Activated T-helper 17 cell treated with anti-CD3 and anti-CD28 coated beads, Interleukin-2, amount 50 U/mL, for 72 hours (primary cell): ENCODE measurements around the gene ANKMY1. TPM values are rescaled to one million over a fixed set of nuclear protein-coding genes. Genes with fewer than 3 reads are reported as not detected.

Experiments used
- ATAC-seq: fragments of 150-1000 bp; cut with Tn5 transposase; replicated peaks from 2 replicates; pipeline ENCODE4 v1.10.0; 2021; ENCODE audit warnings: mild to moderate bottlenecking, moderate library complexity
- H3K27ac Mint-ChIP-seq: one replicate; pipeline ENCODE4 v1.8.0; 2022; ENCODE audit warnings: mixed read lengths
- H3K27me3 Mint-ChIP-seq: one replicate; pipeline ENCODE4 v1.8.0; 2022; ENCODE audit warnings: mixed read lengths
- H3K36me3 Mint-ChIP-seq: one replicate; pipeline ENCODE4 v1.8.0; 2022; ENCODE audit warnings: low read depth, mild to moderate bottlenecking, mixed read lengths
- H3K4me1 Mint-ChIP-seq: one replicate; pipeline ENCODE4 v1.8.0; 2022; ENCODE audit warnings: mixed read lengths
- H3K4me3 Mint-ChIP-seq: one replicate; pipeline ENCODE4 v1.8.0; 2022; ENCODE audit warnings: mild to moderate bottlenecking, mixed read lengths
- H3K9me3 Mint-ChIP-seq: one replicate; pipeline ENCODE4 v1.8.0; 2022; ENCODE audit warnings: mixed read lengths
- total RNA-seq, 2 donors: library from RNA; stranded (reverse); gene quantifications; one replicate each; pipeline ENCODE4 v1.2.3, GENCODE V29; 2022

Gene ANKMY1
- total RNA-seq, 2 donors from 2014 or later = 14.5 to 28.8 TPM

DNA sequence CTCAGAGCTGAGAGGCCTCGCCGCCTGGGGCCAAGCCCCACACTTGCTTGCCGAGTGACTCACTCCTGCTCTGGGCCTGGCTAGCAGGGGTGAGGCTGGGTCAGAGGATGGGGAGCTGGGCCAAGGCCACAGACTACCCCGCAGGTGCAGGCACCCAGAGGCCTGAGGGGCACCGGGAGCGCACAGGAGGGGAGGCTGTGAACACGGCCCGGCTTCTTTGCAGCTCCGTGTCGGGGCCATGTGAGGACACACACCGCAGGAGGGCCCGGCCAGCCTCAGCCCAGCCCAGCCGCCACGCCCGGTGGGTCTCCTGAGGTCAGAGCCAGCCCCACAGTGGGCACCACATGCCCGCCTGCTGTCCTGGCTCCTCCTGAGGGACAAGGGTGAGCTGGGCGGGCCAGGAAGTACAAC is 113.9 kb downstream of the ANKMY1 start:
- Mint-ChIP-seq H3K27ac (no peak overlapping the region), H3K4me3 (no peak overlapping the region), H3K36me3 (no peaks in the 10 kb centered on the region), H3K9me3 (no peaks in the 10 kb centered on the region), H3K27me3 (no peaks in the 10 kb centered on the region), H3K4me1 (no peaks in the 10 kb centered on the region)
- no peak for ATAC-seq

DNA sequence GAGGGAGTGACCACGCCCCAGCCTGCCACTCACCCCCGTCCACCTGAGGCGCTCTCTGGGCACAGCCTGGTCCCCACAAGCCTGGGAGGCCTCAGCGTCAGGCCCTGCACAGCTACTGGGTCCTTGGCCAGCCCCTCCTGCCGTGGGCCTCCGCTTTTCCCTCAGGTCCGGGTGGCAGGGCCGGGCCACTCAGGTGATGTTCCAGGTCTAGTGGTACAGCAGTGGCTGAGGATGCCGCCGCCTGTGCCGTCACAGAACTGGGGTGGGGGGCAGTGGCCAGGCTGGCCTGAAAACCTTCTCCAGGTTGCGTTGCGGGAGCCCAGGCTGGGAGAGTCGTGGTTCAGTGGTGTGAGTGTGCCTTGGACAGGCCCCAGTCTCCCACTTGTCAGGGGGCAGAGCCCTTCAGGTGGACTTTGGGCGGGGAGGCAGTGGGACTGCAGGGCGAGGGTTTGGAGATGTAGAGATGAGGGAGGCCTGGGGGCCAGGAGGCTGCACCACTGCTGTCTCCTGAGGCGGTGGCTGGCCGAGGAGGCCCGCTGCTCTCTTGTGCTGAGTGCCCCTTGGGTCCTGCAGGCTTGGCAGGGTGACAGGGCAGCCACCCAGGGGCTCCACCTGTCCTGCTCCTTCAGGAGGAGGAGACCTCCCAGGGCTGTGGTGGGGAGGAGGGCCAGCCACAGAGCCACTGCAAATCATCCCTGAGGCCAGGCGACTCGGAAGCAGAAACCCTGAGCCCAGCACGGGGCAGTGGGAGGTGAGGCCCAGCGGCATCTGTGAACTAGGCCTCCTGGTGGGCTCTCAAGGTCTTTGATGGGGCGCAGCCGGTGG is 114.7 kb downstream of the ANKMY1 start:
- Mint-ChIP-seq H3K36me3 (no peaks in the 10 kb centered on the region), H3K27me3 (no peaks in the 10 kb centered on the region), H3K4me3 (no peak overlapping the region), H3K4me1 (no peaks in the 10 kb centered on the region), H3K27ac (no peak overlapping the region), H3K9me3 (no peaks in the 10 kb centered on the region)
- ATAC-seq = no peak

- no peak overlapping the region for H3K27ac Mint-ChIP-seq
- H3K4me3 Mint-ChIP-seq = no peak overlapping the region
- no peak for ATAC-seq
- H3K4me1 Mint-ChIP-seq = no peaks in the 10 kb centered on the region
- H3K27me3 Mint-ChIP-seq = peaks cover 3% of the 10 kb centered on the region
- no peaks in the 10 kb centered on the region for H3K36me3 Mint-ChIP-seq
- H3K9me3 Mint-ChIP-seq = no peaks in the 10 kb centered on the region
Measured at GRCh38 chr2:240441993-240442411, 115.8 kb downstream of the ANKMY1 start.

DNA sequence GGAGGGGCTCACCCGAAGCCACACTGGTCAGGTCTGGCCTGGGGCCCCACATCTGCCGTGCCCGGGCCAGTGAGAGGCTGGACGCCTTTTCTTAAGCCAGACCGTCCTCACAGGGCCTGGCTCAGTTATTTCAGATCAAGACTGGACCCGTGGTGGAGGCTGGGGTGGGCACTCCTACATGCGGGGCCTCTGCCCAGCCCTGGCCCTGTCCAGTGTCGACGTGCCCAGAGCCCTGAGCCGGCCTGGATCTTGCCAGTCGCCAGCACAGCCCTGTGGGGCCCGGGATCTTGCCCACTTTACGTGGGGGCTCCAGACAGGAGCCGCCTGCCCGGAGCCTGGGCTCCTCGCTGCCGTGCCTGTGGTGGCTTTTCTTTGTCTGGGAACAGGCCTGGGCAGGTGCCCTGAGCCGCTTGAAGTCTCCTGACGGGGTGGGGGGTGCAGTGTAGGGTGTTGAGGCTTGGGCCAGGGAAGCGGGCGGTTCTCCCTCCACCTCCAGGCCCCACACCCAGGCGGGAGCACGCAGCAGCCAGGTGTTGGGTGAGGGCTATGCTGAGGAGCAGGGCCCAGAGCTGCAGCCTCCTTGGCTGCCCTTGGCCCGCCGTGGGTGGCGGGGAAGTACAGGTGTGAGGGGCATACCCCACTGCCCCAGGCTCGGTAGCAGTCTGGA is 116.3 kb downstream of the ANKMY1 start:
- no peaks in the 10 kb centered on the region for H3K36me3 Mint-ChIP-seq
- H3K27ac Mint-ChIP-seq = no peak overlapping the region
- H3K4me1 Mint-ChIP-seq = no peaks in the 10 kb centered on the region
- ATAC-seq = no peak
- H3K4me3 Mint-ChIP-seq = no peak overlapping the region
- no peaks in the 10 kb centered on the region for H3K9me3 Mint-ChIP-seq
- H3K27me3 Mint-ChIP-seq = peaks cover 3% of the 10 kb centered on the region

DNA sequence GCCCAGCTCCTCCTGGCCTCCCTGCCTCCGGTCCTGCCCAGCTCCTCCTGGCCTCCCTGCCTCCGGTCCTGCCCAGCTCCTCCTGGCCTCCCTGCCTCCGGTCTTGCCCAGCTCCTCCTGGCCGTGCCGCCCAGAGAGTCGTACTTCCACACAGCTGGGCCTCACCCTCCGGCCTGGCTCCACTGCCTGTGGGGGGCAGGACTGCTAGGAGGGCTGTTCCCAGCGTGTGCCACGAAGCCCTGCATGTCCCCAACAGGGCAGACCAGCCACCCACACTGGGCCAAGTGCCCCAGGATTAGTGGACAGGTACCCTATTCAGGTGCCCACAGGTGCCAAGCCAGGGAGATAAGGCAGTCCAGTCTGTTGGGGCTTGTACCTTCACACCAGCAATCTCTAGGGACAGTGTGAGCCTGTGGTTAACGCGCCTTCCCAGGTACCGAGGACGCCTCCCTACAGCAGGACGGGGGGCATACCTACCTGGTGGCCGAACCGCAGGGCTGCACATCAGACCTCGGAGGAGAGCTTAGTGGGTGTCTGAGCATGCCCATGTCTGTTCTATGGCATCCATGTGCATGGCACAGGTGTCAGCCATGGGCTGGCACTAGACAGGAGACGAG is 117.0 kb downstream of the ANKMY1 start:
- no peak overlapping the region for H3K4me3 Mint-ChIP-seq
- no peak for ATAC-seq

GRCh38 chr2:240440251-240440650 is 117.5 kb downstream of the ANKMY1 start:
- H3K9me3 Mint-ChIP-seq = no peaks in the 10 kb centered on the region
- no peak for ATAC-seq
- H3K4me1 Mint-ChIP-seq = no peaks in the 10 kb centered on the region
- H3K27ac Mint-ChIP-seq = no peak overlapping the region
- peaks cover 3% of the 10 kb centered on the region for H3K27me3 Mint-ChIP-seq
- H3K4me3 Mint-ChIP-seq = no peak overlapping the region
- H3K36me3 Mint-ChIP-seq = no peaks in the 10 kb centered on the region

More for the DNA sequence above, 117.0 kb downstream of the ANKMY1 start:
- H3K9me3 Mint-ChIP-seq = no peaks in the 10 kb centered on the region
- peaks cover 3% of the 10 kb centered on the region for H3K27me3 Mint-ChIP-seq
- no peaks in the 10 kb centered on the region for H3K4me1 Mint-ChIP-seq
- H3K36me3 Mint-ChIP-seq = no peaks in the 10 kb centered on the region
- no peak overlapping the region for H3K27ac Mint-ChIP-seq

DNA sequence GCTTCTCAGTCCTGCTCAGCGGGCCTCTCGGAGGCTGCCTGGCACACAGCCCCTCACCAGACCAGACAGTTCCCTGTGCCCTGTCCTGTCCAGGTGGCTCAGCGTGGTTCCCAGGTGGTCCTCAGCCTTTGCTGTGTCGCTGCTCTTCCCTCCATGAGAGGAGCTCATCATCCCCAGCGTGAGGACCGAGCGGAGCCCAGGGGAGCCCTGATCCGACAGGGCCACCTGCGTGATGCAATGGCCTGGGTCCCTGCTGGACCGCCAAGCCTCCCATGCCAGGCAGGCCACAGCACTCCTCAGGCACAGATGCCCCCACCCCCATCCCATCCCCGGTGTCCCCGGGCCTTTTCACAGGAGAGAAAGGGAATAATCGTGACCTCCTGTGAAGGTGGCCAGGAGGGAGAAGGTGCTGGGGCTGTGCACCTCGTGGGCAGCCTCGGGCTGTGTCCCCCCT is 118.1 kb downstream of the ANKMY1 start:
- H3K27me3 Mint-ChIP-seq = peaks cover 3% of the 10 kb centered on the region
- H3K4me3 Mint-ChIP-seq = no peak overlapping the region
- no peaks in the 10 kb centered on the region for H3K36me3 Mint-ChIP-seq
- ATAC-seq = no peak
- no peak overlapping the region for H3K27ac Mint-ChIP-seq
- no peaks in the 10 kb centered on the region for H3K9me3 Mint-ChIP-seq
- no peaks in the 10 kb centered on the region for H3K4me1 Mint-ChIP-seq

GRCh38 chr2:240438810-240439697 is 118.7 kb downstream of the ANKMY1 start:
- Mint-ChIP-seq H3K9me3 (no peaks in the 10 kb centered on the region), H3K27ac (no peak overlapping the region), H3K4me1 (no peaks in the 10 kb centered on the region), H3K27me3 (peaks cover 3% of the 10 kb centered on the region), H3K4me3 (no peak overlapping the region), H3K36me3 (no peaks in the 10 kb centered on the region)
- no peak for ATAC-seq

DNA sequence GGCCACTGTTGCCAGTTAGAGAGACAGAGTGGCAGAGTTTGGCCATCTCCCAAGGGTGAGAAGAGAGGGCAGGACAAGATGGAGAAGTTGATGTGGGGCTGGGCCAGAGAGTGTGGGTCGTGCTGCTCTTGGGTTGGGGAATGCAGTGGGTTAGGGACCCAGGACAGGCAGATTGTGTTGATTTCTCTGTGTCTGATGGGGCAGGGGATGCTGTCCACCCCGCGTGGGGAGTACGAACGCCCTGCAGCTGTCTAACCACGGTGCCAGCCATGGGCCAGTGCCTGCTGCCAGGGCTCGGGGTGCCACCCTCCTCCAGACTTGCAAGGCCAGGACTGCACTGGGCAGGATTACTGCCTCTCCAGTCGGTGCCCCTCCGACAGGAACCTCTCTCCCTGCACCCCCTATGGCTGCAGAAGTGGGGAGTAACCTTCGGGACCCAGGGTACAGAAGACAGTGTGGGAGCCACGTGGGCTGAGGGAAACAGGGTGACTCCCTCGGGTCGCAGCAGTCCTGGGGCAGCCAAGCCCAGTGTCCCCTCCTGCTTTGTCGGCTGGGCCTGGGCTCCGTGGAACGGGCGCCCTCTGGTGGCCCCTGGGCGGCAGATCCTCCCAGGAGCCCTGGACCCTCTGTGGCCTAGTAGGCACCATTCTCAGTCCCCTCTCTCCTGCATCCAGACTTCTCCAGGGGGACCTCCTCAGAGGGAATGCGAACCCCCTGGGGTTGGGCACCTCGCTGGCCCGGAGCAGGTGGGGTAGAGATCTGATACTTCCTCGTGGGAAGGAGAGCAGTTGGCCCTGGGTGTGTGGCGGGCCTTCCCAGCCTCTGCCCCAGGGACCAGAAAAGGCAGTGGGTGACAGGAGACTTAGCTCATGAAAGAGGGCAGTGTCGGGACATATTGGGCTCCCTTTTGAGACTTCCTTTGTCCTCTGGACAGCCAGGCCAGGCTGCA is 119.7 kb downstream of the ANKMY1 start:
- Mint-ChIP-seq H3K4me3 (peak overlapping the region; percentile 44), H3K36me3 (no peaks in the 10 kb centered on the region), H3K9me3 (no peaks in the 10 kb centered on the region), H3K27me3 (peaks cover 3% of the 10 kb centered on the region), H3K4me1 (no peaks in the 10 kb centered on the region), H3K27ac (no peak overlapping the region)
- ATAC-seq = peak; percentile 42

DNA sequence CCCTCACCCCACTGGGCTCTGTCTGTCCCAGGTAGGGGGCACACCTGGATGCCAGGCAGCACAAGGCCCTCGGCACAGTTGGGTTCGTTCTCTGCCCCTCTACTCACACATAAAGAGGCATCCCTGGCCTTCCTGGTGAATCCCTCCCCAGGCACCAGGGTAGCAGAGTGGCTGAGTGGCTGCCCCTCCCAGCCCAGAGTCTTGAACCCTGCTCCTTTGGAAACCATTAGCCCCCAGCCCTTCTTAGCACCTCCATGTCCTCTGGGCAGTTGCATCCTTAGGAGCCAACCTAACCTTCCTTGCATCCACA is 120.3 kb downstream of the ANKMY1 start:
- ATAC-seq = no peak
- H3K36me3 Mint-ChIP-seq = no peaks in the 10 kb centered on the region
- peak overlapping the region; percentile 44 for H3K4me3 Mint-ChIP-seq
- H3K27ac Mint-ChIP-seq = no peak overlapping the region
- H3K27me3 Mint-ChIP-seq = peaks cover 4% of the 10 kb centered on the region
- no peaks in the 10 kb centered on the region for H3K9me3 Mint-ChIP-seq
- no peaks in the 10 kb centered on the region for H3K4me1 Mint-ChIP-seq

GRCh38 chr2:240436683-240437550 is 120.9 kb downstream of the ANKMY1 start:
- Mint-ChIP-seq H3K36me3 (no peaks in the 10 kb centered on the region), H3K4me3 (peak overlapping the region; percentile 44), H3K27ac (no peak overlapping the region), H3K27me3 (peaks cover 6% of the 10 kb centered on the region), H3K4me1 (no peaks in the 10 kb centered on the region), H3K9me3 (no peaks in the 10 kb centered on the region)
- no peak for ATAC-seq

- Mint-ChIP-seq H3K27ac (no peak overlapping the region), H3K9me3 (no peaks in the 10 kb centered on the region), H3K36me3 (no peaks in the 10 kb centered on the region), H3K27me3 (peaks cover 6% of the 10 kb centered on the region), H3K4me3 (peak overlapping the region; percentile 44), H3K4me1 (no peaks in the 10 kb centered on the region)
- ATAC-seq = peak; percentile 1
Measured at GRCh38 chr2:240435948-240436682, 121.7 kb downstream of the ANKMY1 start.
